GM23338 (cell line): ENCODE data around the gene ZBED5. TPM values are rescaled to one million over a fixed set of nuclear protein-coding genes. Genes with fewer than 3 reads are reported as not detected.

ENCODE experiments used
- ATAC-seq: fragments of 200-7000 bp; cut with Tn5 transposase; 3 replicates; pipeline ENCODE4 v1.9.1; 2020
- DNase-seq: peaks from one replicate; pipeline ENCODE4 v3.0.0-alpha.2; 2015; ENCODE audit warnings: low spot score
- H2AFZ ChIP-seq: fragments of 200-600 bp; sonication (generic); 2 replicates; pipeline ENCODE4 v1.8.0; 2016; ENCODE audit warnings: antibody characterized with exemption, mild to moderate bottlenecking, moderate library complexity
- H3F3A ChIP-seq: fragments of 200-600 bp; sonication (generic); replicated peaks from 2 replicates; pipeline ENCODE4 v1.8.0; 2017; ENCODE audit warnings: antibody characterized with exemption, mixed run types, low read depth
- H3K27ac ChIP-seq: fragments of 200-600 bp; sonication (generic); 2 replicates; pipeline ENCODE4 v1.6.1; 2016; ENCODE audit warnings: low read depth
- H3K27me3 ChIP-seq: fragments of 200-600 bp; sonication (generic); 2 replicates; pipeline ENCODE4 v1.8.0; 2016; ENCODE audit warnings: mild to moderate bottlenecking, mixed run types, moderate library complexity; ENCODE audit not compliant: insufficient read depth
- H3K36me3 ChIP-seq: fragments of 200-600 bp; sonication (generic); 2 replicates; pipeline ENCODE4 v1.8.0; 2016; ENCODE audit warnings: mild to moderate bottlenecking; ENCODE audit not compliant: insufficient read depth
- H3K4me1 ChIP-seq: fragments of 200-600 bp; sonication (generic); 2 replicates; pipeline ENCODE4 v1.8.0; 2016; ENCODE audit warnings: mild to moderate bottlenecking, moderate library complexity; ENCODE audit not compliant: insufficient read depth
- H3K4me2 ChIP-seq: fragments of 200-600 bp; sonication (generic); 2 replicates; pipeline ENCODE4 v1.7.1; 2017; ENCODE audit warnings: mixed run types
- H3K4me3 ChIP-seq: fragments of 200-600 bp; sonication (generic); 2 replicates; pipeline ENCODE4 v1.6.1; 2016; ENCODE audit warnings: mixed run types
- H3K79me2 ChIP-seq: fragments of 200-600 bp; sonication (generic); replicated peaks from 2 replicates; pipeline ENCODE4 v1.8.0; 2017; ENCODE audit warnings: mild to moderate bottlenecking; ENCODE audit not compliant: insufficient read depth
- H3K9me2 ChIP-seq: fragments of 200-600 bp; sonication (generic); 2 replicates; pipeline ENCODE4 v1.8.0; 2017; ENCODE audit not compliant: insufficient read depth
- H4K20me1 ChIP-seq: fragments of 200-600 bp; sonication (generic); replicated peaks from 2 replicates; pipeline ENCODE4 v1.8.0; 2017; ENCODE audit warnings: mild to moderate bottlenecking; ENCODE audit not compliant: insufficient read depth
- H3K27ac Mint-ChIP-seq: 2 replicates; pipeline ENCODE4 v1.8.0; 2020; ENCODE audit warnings: inconsistent platforms, mild to moderate bottlenecking, moderate library complexity, mixed read lengths
- H3K27me3 Mint-ChIP-seq: 3 replicates; pipeline ENCODE4 v1.8.0; 2022; ENCODE audit warnings: low read depth, mild to moderate bottlenecking, moderate library complexity, mixed read lengths, inconsistent platforms; ENCODE audit not compliant: insufficient read depth, poor library complexity
- H3K36me3 Mint-ChIP-seq: 3 replicates; pipeline ENCODE4 v1.8.0; 2021; ENCODE audit warnings: low read depth, mild to moderate bottlenecking, inconsistent platforms, moderate library complexity, mixed read lengths
- H3K4me1 Mint-ChIP-seq: 3 replicates; pipeline ENCODE4 v1.8.0; 2020; ENCODE audit warnings: mild to moderate bottlenecking, inconsistent platforms, mixed read lengths
- H3K4me3 Mint-ChIP-seq: 3 replicates; pipeline ENCODE4 v1.8.0; 2021; ENCODE audit warnings: moderate library complexity, mild to moderate bottlenecking, inconsistent platforms, mixed read lengths
- H3K9me3 Mint-ChIP-seq: 3 replicates; pipeline ENCODE4 v1.8.0; 2020; ENCODE audit warnings: moderate library complexity, mild to moderate bottlenecking, inconsistent platforms, mixed read lengths
- CREB1 ChIP-seq: fragments of 250-450 bp; sonication (Bioruptor Pico); IDR thresholded peaks from 2 replicates; pipeline ENCODE4 v1.5.0; 2020; ENCODE audit warnings: low read depth, mild to moderate bottlenecking, moderate library complexity
- ETS1 ChIP-seq: IDR thresholded peaks from 2 replicates; pipeline ENCODE4 v1.6.1; 2016; ENCODE audit warnings: antibody characterized with exemption
- EZH2 ChIP-seq: fragments of 200-600 bp; sonication (generic); IDR thresholded peaks from one replicate; pipeline ENCODE4 v1.8.0; 2017; ENCODE audit warnings: antibody characterized with exemption, mild to moderate bottlenecking, low read depth; ENCODE audit not compliant: unreplicated experiment
- EZH2phosphoT487 ChIP-seq: fragments of 200-600 bp; sonication (generic); IDR thresholded peaks from one replicate; pipeline ENCODE4 v1.8.1; 2018; ENCODE audit warnings: antibody characterized with exemption; ENCODE audit not compliant: unreplicated experiment
- JUNB ChIP-seq: IDR thresholded peaks from one replicate; pipeline ENCODE4 v1.6.1; 2016; ENCODE audit warnings: antibody characterized with exemption; ENCODE audit not compliant: unreplicated experiment
- NANOG ChIP-seq: IDR thresholded peaks from 2 replicates; pipeline ENCODE4 v1.6.1; 2016; ENCODE audit warnings: antibody characterized with exemption, borderline replicate concordance
- POLR2AphosphoS5 ChIP-seq: IDR thresholded peaks from 2 replicates; pipeline ENCODE4 v1.6.1; 2016; ENCODE audit warnings: antibody characterized with exemption, low read depth
- STAT1 ChIP-seq: IDR thresholded peaks from one replicate; pipeline ENCODE4 v1.6.1; 2016; ENCODE audit warnings: antibody characterized with exemption; ENCODE audit not compliant: unreplicated experiment
- ZNF114 ChIP-seq: fragments of 250-450 bp; sonication (Bioruptor Pico); IDR thresholded peaks from 2 replicates; pipeline ENCODE4 v1.5.0; 2020; ENCODE audit warnings: mild to moderate bottlenecking, moderate library complexity
- ZNF331 ChIP-seq: fragments of 250-450 bp; sonication (Bioruptor Pico); IDR thresholded peaks from 2 replicates; pipeline ENCODE4 v1.5.0; 2020; ENCODE audit warnings: low read depth, mild to moderate bottlenecking, moderate library complexity
- polyA plus RNA-seq: library from polyadenylated mRNA; unstranded; fragments of >200 nt; fragmentation: Nextera tagmentation; extraction: Ambion mirVana; gene quantifications from 2 replicates; pipeline ENCODE4 v1.2.1, GENCODE V29; 2016
- total RNA-seq: library from RNA; depleted of rRNA; stranded (reverse); fragments of >200 nt; shearing (Covaris generic); gene quantifications from 2 replicates; pipeline ENCODE4 v1.2.3, GENCODE V29; 2014
- TF ChIP-seq, protein P1 (sequence below): fragments of 250-450 bp; sonication (Bioruptor Pico); IDR thresholded peaks from 2 replicates; pipeline ENCODE4 v1.5.0; 2020; ENCODE audit warnings: mild to moderate bottlenecking, moderate library complexity
- TF ChIP-seq, protein P2 (sequence below): IDR thresholded peaks from one replicate; pipeline ENCODE4 v1.6.1; 2018; ENCODE audit warnings: antibody characterized with exemption; ENCODE audit not compliant: unreplicated experiment
- TF ChIP-seq, protein P3 (sequence below), 2 experiments: fragments of 200-600 bp in 1 of 2; sonication (generic) in 1 of 2; conservative IDR thresholded peaks; 2 replicates each; pipeline versions ENCODE4 v1.5.1 to v1.6.1; 2016 to 2017; ENCODE audit warnings: antibody characterized with exemption in 2 of 2, low read depth in 2 of 2, mild to moderate bottlenecking in 2 of 2, moderate library complexity in 1 of 2

Gene ZBED5
- total and polyA plus RNA-seq, 2 experiments from 2014 or later, result 54.1 to 56.3 TPM

- H3K4me3 ChIP-seq, result no peak overlapping the region
- Mint-ChIP-seq H3K4me1 (peaks cover 4% of the 10 kb centered on the region; the same call in 1 of the 3 replicates), H3K27ac (no peak overlapping the region), H3K36me3 (peaks cover 20% of the 10 kb centered on the region), H3K4me3 (no peak overlapping the region), H3K9me3 (peaks cover 22% of the 10 kb centered on the region), H3K27me3 (peaks cover 5% of the 10 kb centered on the region)
- no peak overlapping the region for H2AFZ ChIP-seq
- no peak for ATAC-seq
- H3K36me3 ChIP-seq, result no peaks in the 10 kb centered on the region; the same call in 1 of the 2 replicates
- no peak overlapping the region for H3K4me2 ChIP-seq
- no peaks in the 10 kb centered on the region for H3K9me2 ChIP-seq
- no peak overlapping the region for H3K27ac ChIP-seq
- H3K4me1 ChIP-seq, result no peaks in the 10 kb centered on the region
- H3K27me3 ChIP-seq, result no peaks in the 10 kb centered on the region
- no peaks in the 10 kb centered on the region for H3F3A ChIP-seq
- no peak for DNase-seq
- no peaks in the 10 kb centered on the region for H3K79me2 ChIP-seq
- H4K20me1 ChIP-seq, result no peaks in the 10 kb centered on the region
- TF ChIP-seq, protein P1, sequence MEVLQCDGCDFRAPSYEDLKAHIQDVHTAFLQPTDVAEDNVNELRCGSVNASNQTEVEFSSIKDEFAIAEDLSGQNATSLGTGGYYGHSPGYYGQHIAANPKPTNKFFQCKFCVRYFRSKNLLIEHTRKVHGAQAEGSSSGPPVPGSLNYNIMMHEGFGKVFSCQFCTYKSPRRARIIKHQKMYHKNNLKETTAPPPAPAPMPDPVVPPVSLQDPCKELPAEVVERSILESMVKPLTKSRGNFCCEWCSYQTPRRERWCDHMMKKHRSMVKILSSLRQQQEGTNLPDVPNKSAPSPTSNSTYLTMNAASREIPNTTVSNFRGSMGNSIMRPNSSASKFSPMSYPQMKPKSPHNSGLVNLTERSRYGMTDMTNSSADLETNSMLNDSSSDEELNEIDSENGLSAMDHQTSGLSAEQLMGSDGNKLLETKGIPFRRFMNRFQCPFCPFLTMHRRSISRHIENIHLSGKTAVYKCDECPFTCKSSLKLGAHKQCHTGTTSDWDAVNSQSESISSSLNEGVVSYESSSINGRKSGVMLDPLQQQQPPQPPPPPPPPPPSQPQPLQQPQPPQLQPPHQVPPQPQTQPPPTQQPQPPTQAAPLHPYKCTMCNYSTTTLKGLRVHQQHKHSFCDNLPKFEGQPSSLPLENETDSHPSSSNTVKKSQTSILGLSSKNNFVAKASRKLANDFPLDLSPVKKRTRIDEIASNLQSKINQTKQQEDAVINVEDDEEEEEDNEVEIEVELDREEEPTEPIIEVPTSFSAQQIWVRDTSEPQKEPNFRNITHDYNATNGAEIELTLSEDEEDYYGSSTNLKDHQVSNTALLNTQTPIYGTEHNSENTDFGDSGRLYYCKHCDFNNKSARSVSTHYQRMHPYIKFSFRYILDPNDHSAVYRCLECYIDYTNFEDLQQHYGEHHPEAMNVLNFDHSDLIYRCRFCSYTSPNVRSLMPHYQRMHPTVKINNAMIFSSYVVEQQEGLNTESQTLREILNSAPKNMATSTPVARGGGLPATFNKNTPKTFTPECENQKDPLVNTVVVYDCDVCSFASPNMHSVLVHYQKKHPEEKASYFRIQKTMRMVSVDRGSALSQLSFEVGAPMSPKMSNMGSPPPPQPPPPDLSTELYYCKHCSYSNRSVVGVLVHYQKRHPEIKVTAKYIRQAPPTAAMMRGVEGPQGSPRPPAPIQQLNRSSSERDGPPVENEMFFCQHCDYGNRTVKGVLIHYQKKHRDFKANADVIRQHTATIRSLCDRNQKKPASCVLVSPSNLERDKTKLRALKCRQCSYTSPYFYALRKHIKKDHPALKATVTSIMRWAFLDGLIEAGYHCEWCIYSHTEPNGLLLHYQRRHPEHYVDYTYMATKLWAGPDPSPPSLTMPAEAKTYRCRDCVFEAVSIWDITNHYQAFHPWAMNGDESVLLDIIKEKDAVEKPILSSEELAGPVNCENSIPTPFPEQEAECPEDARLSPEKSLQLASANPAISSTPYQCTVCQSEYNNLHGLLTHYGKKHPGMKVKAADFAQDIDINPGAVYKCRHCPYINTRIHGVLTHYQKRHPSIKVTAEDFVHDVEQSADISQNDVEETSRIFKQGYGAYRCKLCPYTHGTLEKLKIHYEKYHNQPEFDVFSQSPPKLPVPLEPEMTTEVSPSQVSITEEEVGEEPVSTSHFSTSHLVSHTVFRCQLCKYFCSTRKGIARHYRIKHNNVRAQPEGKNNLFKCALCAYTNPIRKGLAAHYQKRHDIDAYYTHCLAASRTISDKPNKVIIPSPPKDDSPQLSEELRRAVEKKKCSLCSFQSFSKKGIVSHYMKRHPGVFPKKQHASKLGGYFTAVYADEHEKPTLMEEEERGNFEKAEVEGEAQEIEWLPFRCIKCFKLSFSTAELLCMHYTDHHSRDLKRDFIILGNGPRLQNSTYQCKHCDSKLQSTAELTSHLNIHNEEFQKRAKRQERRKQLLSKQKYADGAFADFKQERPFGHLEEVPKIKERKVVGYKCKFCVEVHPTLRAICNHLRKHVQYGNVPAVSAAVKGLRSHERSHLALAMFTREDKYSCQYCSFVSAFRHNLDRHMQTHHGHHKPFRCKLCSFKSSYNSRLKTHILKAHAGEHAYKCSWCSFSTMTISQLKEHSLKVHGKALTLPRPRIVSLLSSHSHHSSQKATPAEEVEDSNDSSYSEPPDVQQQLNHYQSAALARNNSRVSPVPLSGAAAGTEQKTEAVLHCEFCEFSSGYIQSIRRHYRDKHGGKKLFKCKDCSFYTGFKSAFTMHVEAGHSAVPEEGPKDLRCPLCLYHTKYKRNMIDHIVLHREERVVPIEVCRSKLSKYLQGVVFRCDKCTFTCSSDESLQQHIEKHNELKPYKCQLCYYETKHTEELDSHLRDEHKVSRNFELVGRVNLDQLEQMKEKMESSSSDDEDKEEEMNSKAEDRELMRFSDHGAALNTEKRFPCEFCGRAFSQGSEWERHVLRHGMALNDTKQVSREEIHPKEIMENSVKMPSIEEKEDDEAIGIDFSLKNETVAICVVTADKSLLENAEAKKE (CRISPR knock-in tag), result no peak
- TF ChIP-seq EZH2, result no peak
- no peak for TF ChIP-seq EZH2phosphoT487
- TF ChIP-seq, protein P2, sequence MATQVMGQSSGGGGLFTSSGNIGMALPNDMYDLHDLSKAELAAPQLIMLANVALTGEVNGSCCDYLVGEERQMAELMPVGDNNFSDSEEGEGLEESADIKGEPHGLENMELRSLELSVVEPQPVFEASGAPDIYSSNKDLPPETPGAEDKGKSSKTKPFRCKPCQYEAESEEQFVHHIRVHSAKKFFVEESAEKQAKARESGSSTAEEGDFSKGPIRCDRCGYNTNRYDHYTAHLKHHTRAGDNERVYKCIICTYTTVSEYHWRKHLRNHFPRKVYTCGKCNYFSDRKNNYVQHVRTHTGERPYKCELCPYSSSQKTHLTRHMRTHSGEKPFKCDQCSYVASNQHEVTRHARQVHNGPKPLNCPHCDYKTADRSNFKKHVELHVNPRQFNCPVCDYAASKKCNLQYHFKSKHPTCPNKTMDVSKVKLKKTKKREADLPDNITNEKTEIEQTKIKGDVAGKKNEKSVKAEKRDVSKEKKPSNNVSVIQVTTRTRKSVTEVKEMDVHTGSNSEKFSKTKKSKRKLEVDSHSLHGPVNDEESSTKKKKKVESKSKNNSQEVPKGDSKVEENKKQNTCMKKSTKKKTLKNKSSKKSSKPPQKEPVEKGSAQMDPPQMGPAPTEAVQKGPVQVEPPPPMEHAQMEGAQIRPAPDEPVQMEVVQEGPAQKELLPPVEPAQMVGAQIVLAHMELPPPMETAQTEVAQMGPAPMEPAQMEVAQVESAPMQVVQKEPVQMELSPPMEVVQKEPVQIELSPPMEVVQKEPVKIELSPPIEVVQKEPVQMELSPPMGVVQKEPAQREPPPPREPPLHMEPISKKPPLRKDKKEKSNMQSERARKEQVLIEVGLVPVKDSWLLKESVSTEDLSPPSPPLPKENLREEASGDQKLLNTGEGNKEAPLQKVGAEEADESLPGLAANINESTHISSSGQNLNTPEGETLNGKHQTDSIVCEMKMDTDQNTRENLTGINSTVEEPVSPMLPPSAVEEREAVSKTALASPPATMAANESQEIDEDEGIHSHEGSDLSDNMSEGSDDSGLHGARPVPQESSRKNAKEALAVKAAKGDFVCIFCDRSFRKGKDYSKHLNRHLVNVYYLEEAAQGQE, result no peak
- TF ChIP-seq, protein P3, sequence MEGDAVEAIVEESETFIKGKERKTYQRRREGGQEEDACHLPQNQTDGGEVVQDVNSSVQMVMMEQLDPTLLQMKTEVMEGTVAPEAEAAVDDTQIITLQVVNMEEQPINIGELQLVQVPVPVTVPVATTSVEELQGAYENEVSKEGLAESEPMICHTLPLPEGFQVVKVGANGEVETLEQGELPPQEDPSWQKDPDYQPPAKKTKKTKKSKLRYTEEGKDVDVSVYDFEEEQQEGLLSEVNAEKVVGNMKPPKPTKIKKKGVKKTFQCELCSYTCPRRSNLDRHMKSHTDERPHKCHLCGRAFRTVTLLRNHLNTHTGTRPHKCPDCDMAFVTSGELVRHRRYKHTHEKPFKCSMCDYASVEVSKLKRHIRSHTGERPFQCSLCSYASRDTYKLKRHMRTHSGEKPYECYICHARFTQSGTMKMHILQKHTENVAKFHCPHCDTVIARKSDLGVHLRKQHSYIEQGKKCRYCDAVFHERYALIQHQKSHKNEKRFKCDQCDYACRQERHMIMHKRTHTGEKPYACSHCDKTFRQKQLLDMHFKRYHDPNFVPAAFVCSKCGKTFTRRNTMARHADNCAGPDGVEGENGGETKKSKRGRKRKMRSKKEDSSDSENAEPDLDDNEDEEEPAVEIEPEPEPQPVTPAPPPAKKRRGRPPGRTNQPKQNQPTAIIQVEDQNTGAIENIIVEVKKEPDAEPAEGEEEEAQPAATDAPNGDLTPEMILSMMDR (conservative IDR thresholded peaks at IDR 0.05; ENCODE audit: low read depth in 2 of 2), result no peak
- TF ChIP-seq NANOG, result no peak
- no peak for TF ChIP-seq JUNB
- no peak for TF ChIP-seq ZNF331 (CRISPR knock-in tag)
- no peak for TF ChIP-seq ZNF114 (CRISPR knock-in tag)
- no peak for TF ChIP-seq CREB1 (CRISPR knock-in tag)
- TF ChIP-seq ETS1, result no peak
- TF ChIP-seq STAT1, result no peak
- no peak for TF ChIP-seq POLR2AphosphoS5
These were observed 28.0 kb upstream of the ZBED5 start for GRCh38 chr11:10885703-10886363.
